Progenitor cell of endocrine pancreas (in vitro differentiated cells): ENCODE measurements around the gene MCM9. TPM values are rescaled to one million over a fixed set of nuclear protein-coding genes. Genes with fewer than 3 reads are reported as not detected.

ENCODE experiments used
- DNase-seq: peaks from one replicate; pipeline ENCODE4 v3.0.0; 2021; ENCODE audit warnings: low spot score; ENCODE audit not compliant: unreplicated experiment
- H3K27ac Mint-ChIP-seq: 2 replicates; pipeline ENCODE4 v1.8.0; 2021; ENCODE audit warnings: mild to moderate bottlenecking, moderate library complexity, mixed read lengths
- H3K27me3 Mint-ChIP-seq: 2 replicates; pipeline ENCODE4 v1.8.0; 2021; ENCODE audit warnings: mixed read lengths
- H3K36me3 Mint-ChIP-seq: 2 replicates; pipeline ENCODE4 v1.8.0; 2022; ENCODE audit warnings: mixed read lengths; ENCODE audit not compliant: insufficient read depth
- H3K4me1 Mint-ChIP-seq: 2 replicates; pipeline ENCODE4 v1.8.0; 2021; ENCODE audit warnings: low read depth, mixed read lengths
- H3K4me3 Mint-ChIP-seq: 2 replicates; pipeline ENCODE4 v1.8.0; 2021; ENCODE audit warnings: low read depth, mild to moderate bottlenecking, moderate library complexity, mixed read lengths
- H3K9me3 Mint-ChIP-seq: 2 replicates; pipeline ENCODE4 v1.8.0; 2021; ENCODE audit warnings: low read depth, mixed read lengths
- CTCF ChIP-seq: fragments of 200-600 bp; sonication (generic); IDR thresholded peaks from one replicate; pipeline ENCODE4 v1.5.0; 2021; ENCODE audit warnings: antibody characterized with exemption, mild to moderate bottlenecking; ENCODE audit not compliant: unreplicated experiment
- total RNA-seq: library from RNA; stranded (reverse); gene quantifications from 2 replicates; pipeline ENCODE4 v1.2.1, GENCODE V29; 2021

The MCM9 gene
- total RNA-seq, 1 donor from 2014 or later: 24.7 TPM

GRCh38 chr6:118826096-118826495, 108.9 kb downstream of the MCM9 start:
- no peak for DNase-seq
- Mint-ChIP-seq H3K9me3 (peaks cover 7% of the 10 kb centered on the region), H3K4me1 (no peaks in the 10 kb centered on the region), H3K4me3 (no peak overlapping the region), H3K27me3 (no peaks in the 10 kb centered on the region), H3K36me3 (peaks cover 20% of the 10 kb centered on the region), H3K27ac (no peak overlapping the region)
- no peak for TF ChIP-seq CTCF

- Mint-ChIP-seq H3K4me1 (no peaks in the 10 kb centered on the region), H3K4me3 (no peak overlapping the region), H3K9me3 (peaks cover 10% of the 10 kb centered on the region), H3K27me3 (no peaks in the 10 kb centered on the region), H3K36me3 (peaks cover 24% of the 10 kb centered on the region), H3K27ac (no peak overlapping the region)
- TF ChIP-seq CTCF: no peak
- no peak for DNase-seq
These were observed 109.3 kb downstream of the MCM9 start for GRCh38 chr6:118825661-118826060.

GRCh38 chr6:118815495-118815894, 119.5 kb downstream of the MCM9 start:
- no peak overlapping the region for H3K4me3 Mint-ChIP-seq
- no peak overlapping the region for H3K27ac Mint-ChIP-seq
- H3K27me3 Mint-ChIP-seq: no peaks in the 10 kb centered on the region
- H3K9me3 Mint-ChIP-seq: peaks cover 8% of the 10 kb centered on the region
- H3K36me3 Mint-ChIP-seq: peaks cover 26% of the 10 kb centered on the region
- no peaks in the 10 kb centered on the region for H3K4me1 Mint-ChIP-seq
- no peak for TF ChIP-seq CTCF
- no peak for DNase-seq

- H3K9me3 Mint-ChIP-seq: no peaks in the 10 kb centered on the region
- peaks cover 19% of the 10 kb centered on the region for H3K36me3 Mint-ChIP-seq
- no peak for TF ChIP-seq CTCF
- no peak overlapping the region for H3K27ac Mint-ChIP-seq
- H3K4me3 Mint-ChIP-seq: no peak overlapping the region
- no peaks in the 10 kb centered on the region for H3K27me3 Mint-ChIP-seq
- no peaks in the 10 kb centered on the region for H3K4me1 Mint-ChIP-seq
- no peak for DNase-seq
These were observed 121.2 kb downstream of the MCM9 start for GRCh38 chr6:118813775-118814174.

GRCh38 chr6:118812970-118813369, 122.0 kb downstream of the MCM9 start:
- Mint-ChIP-seq H3K4me3 (no peak overlapping the region), H3K9me3 (no peaks in the 10 kb centered on the region), H3K4me1 (no peaks in the 10 kb centered on the region), H3K27me3 (no peaks in the 10 kb centered on the region), H3K36me3 (peaks cover 17% of the 10 kb centered on the region), H3K27ac (no peak overlapping the region)
- no peak for TF ChIP-seq CTCF
- DNase-seq: no peak
